D341Med (cell line): ENCODE results near the gene CCDC121.
A peak's percentile ranks its signal among the peaks of the same experiment; 100 is the strongest.

ENCODE experiments used
- DNase-seq: peaks from one replicate; pipeline ENCODE4 v3.0.0; 2012; ENCODE audit warnings: low spot score

CCDC121 gene, protein sequence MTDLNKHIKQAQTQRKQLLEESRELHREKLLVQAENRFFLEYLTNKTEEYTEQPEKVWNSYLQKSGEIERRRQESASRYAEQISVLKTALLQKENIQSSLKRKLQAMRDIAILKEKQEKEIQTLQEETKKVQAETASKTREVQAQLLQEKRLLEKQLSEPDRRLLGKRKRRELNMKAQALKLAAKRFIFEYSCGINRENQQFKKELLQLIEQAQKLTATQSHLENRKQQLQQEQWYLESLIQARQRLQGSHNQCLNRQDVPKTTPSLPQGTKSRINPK

DNA sequence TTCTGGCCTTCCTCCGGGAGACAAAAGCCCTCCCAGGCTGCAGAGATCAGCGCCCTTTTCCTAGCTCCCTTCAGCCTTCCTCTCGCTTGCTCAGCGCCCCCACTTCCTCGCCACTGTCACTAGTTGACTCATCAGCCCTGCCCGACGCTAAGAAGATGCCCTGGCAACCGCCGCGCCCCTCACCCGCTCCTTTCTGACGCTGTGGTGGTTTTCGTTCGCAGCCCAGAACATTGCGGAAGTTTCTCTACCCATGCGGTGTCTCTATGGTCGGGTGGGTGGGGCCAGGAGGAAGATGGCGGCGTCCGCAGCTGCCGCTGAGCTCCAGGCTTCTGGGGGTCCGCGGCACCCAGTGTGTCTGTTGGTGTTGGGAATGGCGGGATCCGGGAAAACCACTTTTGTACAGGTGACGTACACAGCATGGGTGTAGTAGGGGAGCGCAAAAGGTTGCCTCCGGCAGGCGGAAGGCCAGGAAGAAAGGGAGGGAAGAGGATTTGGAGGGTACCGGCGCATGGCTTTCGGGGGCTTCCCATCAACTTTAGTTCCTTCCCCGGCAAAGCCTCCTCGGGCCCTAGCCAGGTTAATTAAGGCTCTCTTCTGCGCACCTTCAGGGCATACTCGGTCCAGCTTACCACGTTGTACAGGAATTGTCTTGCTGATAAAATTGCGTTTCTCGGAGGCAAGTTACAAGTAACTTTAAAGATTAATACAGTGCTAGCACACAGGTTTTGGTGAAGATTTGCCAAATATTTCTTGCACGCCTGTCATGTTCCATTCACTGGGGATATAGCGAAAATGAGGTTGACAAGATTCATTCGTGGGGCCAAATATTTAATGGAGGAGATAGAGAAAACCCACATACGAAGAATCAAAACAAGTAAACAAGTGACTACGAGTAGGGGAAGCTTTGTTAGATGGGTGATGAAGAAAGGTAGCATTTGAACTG is at the start of gene CCDC121, which contains the start of gene GPN1:
Gene CCDC121 (minus strand): TSS at position 246 of the 943 bp plus-strand sequence. CDS start 1,213 bp downstream, outside the sequence.
Gene GPN1 (plus strand): TSS at position 284 of the 943 bp plus-strand sequence. CDS start 9 bp downstream, at position 293.
- DNase-seq: peak; percentile 91

DNA sequence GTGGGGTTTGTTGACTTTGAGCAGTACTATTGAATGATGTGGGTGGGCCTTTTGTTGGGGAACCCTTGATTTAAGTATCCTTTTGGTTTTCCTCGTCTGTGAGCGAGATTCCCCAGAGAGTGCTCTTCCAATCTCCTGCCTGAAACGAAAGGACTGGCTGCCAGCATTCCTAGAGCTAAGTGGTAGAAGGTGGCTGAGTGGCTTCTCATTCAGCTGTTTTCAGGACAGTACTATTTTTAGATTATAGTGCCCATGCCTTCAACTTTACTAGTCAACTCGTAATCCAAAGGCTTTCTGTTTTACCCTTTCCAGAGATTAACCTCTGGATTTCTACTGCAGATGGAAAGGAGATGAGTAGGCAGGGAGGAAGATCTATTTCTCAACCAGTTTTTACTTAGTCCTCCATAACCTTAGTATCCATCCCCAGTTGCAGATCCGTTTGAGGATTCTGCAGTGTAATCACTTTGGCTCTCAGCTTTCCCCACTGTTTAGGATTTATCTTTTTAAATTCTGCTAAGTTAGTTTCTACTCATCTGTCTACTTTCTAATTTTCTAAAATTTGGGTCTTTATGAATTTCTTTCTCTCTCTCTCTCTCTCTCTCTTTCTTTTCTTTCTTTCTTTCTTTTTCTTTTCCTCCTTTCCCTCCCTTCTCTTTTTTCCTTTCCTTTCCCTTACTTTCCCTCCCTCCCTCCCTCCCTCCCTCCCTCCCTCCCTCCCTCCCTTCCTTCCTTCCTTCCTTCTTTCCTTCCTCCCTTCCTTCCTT is 44.1 kb upstream of the CCDC121 start:
- no peak for DNase-seq

DNA sequence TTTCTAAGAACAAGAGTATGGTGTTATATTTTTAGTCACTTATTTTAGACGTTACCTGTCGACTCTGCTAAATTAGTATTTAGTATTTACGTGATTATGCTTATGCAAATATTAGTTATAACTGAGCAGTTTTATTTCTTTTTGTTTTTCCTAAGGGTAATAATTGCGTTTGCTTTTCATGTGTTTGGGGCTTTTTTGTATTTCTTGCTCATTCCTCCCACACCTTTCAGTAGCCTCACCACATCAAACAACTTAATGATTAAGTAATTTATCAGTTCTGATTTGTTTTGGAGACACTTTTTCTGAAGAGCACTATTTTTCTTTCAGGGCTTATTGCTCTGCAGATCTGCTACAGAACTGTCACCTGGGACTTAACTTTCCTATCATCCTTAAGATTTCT is 42.4 kb upstream of the CCDC121 start:
- no peak for DNase-seq

DNA sequence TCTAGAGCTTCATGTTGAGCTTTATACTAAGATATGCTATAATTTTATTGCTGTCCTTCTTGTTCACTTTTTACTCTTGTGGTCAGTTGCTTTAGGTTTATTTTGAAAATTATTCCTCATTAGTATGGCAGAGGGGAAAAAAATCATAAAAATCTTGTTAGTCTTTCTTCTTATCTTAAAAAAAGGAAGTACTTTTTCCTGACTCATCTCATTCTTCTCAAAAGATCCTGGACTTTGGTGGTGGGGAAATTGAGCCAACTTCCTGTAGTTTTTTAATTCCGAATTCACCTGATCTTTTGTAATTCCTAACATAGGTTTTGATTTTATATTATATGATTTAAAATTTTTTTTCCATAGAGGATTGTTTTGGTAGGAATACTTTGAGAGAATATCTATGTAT is 38.6 kb upstream of the CCDC121 start:
- DNase-seq: no peak

DNA sequence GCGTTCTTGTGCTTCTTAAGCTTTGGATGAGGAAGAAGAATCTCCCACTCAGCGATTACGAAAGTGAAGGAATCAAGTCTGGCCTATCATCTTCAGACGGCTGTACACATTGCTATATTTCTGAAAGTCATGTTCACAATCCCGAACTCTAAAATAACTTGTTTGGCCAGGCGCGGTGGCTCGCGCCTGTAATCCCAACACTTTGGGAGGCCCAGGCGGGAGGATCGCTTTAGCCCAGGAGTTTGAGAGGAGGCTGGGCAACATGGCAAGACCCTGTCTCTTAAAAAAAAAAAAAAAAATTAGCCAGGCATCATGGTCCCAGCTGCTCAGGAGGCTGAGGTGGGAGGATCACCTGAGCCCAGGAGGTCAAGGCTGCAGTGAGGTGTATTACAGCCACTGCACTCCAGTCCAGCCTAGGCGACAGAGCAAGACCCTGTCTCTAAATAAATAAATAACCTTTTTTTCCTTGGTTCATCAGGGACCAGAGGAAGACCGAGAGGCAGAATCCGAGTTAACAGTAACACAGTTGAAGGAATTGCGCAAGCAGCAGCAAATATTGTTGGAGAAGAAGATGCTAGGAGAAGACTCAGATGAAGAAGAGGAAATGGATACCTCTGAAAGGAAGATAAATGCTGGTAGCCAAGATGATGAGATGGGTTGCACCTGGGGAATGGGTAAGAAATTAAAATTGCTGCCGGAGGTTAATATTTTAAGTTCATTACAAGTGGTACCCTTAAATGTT is 36.0 kb upstream of the CCDC121 start:
- no peak for DNase-seq

DNA sequence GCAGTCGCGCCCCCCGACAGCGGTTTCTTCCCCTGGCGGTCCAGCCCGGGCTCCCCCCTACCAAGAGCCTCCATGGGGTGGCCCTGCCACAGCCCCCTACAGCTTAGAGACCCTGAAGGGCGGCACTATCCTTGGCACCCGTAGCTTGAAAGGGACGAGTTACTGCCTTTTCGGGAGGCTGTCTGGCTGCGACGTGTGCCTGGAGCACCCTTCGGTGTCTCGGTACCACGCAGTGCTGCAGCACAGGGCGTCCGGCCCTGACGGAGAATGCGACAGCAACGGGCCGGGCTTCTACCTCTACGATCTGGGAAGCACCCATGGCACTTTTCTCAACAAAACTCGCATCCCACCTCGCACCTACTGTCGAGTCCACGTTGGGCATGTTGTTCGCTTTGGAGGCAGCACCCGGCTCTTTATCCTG is 35.4 kb upstream of the CCDC121 start:
- DNase-seq: no peak

DNA sequence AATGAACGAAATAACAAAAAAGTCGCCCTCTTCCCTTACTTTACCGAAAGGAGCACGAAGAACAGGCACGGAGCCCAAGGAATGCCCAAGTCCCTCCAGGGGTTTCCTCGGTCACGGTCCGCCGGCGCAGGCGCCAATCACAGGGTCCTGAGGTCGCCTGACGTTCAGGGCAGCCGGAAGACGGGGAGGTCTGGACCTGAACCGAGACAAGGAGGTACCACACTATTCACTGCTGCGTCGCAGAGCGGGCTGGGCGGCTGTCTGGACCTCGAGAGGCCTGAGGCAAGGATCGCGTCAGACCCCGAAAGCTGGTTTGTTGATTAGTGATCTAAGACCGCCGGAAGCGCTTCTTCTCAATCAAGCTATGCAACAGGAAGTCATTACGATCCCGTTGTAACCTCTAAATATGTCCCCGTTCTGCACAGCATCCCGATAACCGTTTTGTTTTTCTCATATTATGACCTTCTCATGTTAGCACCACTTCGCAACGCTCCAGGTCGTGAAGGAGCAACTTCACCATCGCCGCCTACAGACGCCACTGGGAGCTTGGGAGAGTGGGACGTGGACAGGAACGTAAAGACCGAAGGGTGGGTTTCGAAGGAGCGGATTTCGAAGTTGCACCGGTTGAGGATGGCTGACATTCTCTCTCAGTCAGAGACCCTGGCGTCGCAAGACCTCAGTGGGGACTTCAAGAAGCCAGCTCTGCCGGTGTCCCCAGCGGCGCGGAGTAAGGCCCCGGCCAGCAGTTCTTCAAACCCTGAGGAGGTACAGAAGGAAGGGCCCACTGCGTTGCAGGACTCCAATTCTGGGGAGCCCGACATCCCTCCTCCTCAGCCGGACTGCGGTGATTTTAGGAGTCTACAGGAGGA is 34.7 kb upstream of the CCDC121 start, which contains the start of the genes SLC4A1AP and SUPT7L:
Gene SLC4A1AP (plus strand): TSS at position 605 of the 869 bp plus-strand sequence. CDS start 26 bp downstream, at position 631.
Gene SUPT7L (minus strand): TSS at position 330 of the 869 bp plus-strand sequence. CDS start 1,422 bp downstream, outside the sequence.
- peak; percentile 77 for DNase-seq

DNA sequence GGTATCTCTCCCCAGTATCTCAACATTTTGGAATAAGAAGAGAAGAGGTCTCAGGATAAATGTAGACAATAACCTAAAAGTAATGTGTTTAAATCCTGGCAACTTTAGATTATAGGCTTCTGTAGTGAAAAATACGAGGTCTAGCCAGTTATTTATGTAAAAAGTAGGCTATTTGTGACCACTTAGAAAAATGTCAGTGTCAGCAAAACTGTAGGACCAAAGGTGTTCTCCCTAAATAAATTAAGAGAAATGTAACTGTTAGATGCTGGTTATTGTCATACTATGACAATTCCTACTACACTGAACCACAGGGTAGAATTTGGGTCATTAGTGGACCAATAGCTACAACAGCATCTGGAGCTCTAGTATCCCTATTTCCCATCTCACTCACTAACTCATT is 32.6 kb upstream of the CCDC121 start:
- DNase-seq: no peak

DNA sequence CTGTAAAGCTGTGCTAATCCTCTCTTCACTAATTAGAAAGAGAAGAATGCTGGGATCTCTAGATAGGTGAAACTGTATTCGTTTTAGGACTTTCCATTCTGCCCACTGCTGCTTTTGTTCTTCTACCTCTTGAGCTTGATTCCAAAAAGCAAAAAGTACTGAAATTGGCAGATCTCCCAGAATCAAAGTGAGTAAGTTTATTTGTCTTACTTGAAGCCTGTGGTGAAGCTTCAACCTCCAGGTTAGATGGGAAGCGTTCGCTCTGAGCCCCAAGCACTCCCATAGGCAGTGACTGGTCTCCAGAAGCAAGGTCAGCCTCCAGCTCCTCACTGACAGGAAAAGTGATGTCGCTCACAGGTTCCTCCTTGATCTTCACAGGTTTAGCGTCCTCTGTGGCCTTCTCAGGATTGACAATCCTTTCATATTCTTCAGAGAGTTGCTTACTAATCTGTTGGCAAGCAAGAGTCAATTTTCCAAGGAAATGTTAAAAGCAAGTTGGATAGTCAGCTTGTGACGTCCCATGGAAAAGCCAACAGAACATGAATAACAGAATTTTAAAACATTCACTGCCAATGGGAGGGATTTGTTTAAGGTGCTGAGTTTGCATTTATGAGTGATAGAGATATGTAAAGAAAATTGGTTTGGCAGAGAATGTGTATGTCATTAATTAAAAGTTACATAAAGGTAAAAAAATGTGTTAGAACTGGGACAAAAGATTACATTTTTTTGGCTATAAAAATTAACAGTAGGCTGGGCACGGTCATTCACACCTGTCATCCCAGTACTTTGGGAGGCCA is 26.5 kb upstream of the CCDC121 start:
- peak; percentile 42 for DNase-seq

DNA sequence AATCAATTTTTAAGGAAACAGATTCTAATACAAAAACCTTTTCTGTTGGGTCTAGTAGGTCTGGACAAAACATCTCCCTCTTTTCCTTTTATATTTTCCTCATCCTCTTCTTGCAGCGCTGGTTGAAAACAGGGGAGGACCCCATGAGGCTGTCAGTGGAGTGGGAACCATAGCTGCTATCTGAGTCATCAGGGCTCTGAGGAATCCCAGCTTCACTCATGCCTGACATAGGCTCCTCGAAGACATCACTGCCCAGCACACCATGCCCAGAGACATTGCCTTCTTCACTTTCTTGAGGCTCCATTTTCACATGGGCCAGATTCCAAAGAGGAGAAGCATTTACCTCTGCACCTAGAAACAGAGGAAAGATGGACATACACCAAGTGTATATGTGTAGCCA is 24.6 kb upstream of the CCDC121 start:
- DNase-seq: no peak

DNA sequence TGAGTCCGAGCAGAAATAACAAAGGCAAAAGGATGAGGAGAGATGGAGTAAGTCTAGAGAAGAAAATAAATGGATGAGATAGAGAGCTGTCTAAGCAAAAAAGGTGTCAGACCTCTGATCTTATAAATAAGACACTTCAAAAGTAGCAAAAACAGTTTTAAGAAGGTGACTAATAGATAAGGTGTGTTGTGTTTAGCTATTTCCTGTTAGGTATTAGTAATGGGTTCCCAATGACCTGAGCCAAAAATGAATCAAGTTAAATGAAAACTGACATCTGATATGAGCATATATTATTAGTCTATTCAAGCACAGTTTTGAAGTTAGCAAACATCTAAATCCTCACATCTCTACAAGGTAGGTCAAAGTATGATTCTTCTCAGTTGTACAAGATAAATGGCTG is 24.0 kb upstream of the CCDC121 start:
- DNase-seq: no peak

DNA sequence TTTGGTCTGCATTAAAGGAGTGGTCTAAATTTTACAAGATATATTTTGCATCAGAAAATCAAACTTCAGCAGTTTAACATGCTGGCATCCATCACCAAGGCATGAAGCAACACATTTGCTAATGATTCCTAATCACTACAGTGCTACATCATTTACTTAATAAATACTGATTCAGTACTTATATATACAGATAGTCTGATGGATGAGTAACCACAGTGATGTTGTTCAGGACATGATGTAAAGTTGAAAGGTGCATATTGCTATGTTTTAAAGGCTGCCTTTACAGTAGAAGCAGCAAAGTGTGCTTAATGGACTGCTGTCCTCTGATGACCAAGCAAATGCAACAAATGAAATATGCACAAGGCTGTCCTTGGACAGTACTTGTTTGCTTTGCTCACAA is 23.5 kb upstream of the CCDC121 start:
- DNase-seq: no peak

DNA sequence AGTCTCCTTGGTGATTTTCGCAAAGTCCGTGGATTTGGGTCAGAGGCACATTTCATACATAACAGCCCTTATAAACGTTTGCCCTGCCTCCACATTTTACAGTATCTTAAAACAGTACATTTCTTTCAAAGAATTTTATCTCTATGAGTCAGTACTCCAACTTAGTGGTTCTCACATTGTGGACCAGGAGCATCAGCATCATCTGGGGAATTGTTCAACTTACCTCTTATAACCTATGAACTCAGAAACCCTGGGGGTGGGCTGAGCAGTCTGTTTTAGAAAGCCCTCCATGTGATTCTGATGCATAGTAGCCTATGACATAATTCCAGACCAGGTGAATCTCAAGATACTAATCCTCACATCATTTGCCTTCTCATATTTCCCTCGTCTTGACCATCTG is 22.2 kb upstream of the CCDC121 start:
- DNase-seq: no peak

DNA sequence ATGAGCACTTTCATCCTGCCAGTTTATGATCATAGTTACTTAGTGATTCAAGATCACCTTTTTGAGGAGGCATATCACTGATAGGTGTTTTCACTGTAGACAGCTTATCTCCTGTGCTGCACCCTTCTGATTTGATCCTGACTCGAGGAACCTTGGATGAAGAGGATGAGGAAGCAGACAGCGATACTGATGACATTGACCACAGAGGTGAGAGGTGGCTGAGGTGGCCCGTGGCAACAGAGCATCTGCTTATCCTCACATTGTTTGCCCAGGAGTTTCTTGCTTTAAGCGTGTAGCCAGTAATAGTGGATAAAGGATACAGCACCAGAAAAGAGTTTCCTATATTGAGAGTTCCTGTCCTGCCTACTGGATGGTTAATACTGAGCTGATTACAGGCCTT is 18.9 kb upstream of the CCDC121 start:
- no peak for DNase-seq

DNA sequence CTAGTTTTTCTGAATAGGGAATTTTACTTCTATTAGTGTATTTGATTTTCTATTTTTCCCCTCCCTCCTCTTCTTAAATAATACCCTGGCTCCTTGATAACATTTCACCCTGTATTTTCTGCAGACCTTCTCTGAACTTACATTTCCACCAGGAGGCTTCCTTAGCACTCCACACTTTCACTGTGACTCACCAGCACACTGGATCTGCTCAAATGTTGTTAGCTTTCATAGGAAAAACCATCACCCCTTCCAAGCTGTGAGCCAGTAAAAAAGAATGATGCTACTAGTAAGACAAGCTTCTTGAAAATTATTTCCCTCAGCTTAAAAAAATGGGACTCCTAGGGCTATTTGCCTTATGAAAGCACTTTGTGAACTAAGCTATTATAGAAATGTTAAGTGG is 18.5 kb upstream of the CCDC121 start:
- DNase-seq: no peak

DNA sequence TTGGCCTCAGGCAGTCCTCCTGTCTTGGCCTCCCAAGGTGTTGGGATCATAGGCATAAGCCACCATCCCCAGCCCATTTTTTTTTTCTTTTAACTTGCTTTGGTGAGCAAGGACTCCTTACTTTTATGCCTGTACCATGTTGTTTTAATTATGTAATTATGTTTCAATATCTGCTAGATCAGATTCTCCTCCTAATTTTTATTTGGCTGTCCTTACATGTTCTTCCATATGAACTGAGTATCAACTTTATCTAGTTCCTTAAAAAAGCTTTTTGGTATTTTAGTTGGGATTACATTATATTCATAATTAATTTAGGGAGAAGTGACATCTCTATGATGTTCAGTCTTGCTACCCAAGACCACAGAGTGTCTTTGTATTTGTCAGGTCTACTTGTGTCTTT is 16.4 kb upstream of the CCDC121 start:
- no peak for DNase-seq

DNA sequence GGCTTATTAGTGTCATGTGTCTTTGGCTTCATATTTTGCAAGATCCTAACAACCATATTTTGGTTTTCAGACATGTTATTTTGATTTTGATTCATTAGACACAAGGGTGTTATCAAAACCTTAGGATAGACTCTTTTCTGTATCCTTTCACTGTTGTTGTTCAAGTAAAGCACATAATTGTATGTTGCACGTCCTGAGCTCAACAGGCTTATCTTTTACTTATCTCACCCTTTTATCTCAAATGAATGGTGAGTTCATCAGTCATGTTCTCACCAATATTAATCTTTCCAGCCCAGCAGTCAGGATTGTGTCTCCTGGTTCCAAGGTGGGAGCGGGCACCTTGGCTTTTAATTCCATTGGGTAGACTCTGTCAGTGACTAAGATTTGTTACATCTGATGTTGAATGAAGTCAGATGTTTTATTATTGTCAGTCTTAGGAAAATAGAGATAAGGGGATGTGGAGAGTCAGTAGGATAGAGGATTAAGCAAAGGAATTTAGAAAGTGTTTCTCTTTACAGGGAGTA is 12.0 kb upstream of the CCDC121 start:
- DNase-seq: no peak

DNA sequence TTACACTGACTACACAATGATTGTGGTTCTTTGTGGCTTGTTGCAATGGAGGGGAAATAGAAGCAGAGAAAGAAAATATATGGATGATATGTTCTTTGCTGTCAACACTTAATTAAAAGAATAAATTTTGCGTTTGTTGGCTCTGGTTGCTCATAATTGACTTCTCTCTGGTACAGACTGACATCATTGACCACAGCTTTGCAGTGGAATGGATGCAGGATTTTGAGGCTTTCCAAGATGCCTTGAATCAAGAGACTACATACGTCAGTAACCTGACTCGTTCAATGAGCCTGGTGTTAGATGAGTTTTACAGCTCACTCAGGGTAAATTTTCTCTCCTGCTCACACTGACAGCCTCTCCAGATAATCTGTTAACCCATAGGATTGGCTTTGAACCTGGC is 9.9 kb upstream of the CCDC121 start:
- DNase-seq: no peak

DNA sequence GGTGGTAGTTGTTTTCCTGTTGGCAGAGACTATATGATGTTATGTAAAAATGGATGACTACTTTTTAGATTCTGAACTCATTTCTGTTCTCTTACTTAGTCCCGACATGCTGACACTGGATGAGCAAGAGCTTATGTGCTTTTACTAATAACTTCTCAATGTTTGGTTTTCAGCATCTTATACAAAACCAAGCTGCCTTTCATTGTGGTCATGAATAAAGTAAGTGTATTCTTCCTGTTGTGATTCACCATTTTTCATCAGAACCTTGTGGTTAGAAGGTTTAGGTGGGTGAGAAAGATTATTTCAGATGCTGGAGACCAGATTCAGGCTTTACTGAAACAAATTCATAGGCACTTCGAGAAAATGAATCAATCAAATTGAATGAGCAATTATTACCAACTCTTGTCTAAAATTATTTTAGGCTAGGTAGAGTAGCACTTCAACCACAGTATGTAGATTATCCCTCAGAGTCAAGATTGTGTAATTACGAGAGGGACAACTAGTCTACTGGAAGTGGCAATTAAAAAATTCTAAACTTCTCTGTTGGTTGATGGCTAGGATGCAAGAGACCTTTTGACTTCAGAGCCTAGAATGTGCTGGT is 9.3 kb upstream of the CCDC121 start:
- DNase-seq: no peak
